DOHH2 (cell line): ENCODE results near the gene IL1RN.

Experiments
- H3F3A ChIP-seq: fragments of 200-600 bp; sonication (generic), shearing (Covaris generic); 2 replicates; pipeline ENCODE4 v1.6.0; 2016; ENCODE audit warnings: antibody characterized with exemption, mild to moderate bottlenecking; ENCODE audit not compliant: control insufficient read depth, insufficient read depth
- H3K27ac ChIP-seq: fragments of 200-600 bp; sonication (generic); 2 replicates; pipeline ENCODE4 v1.5.1; 2014; ENCODE audit warnings: low read depth, mild to moderate bottlenecking, low read length, moderate library complexity
- H3K27me3 ChIP-seq: fragments of 200-600 bp; sonication (generic); 2 replicates; pipeline ENCODE4 v1.6.1; 2014; ENCODE audit warnings: mild to moderate bottlenecking, low read length, mixed read lengths; ENCODE audit not compliant: control insufficient read depth
- H3K36me3 ChIP-seq: fragments of 200-600 bp; sonication (generic); 2 replicates; pipeline ENCODE4 v1.6.1; 2014; ENCODE audit warnings: mild to moderate bottlenecking, low read length, moderate library complexity, mixed read lengths; ENCODE audit not compliant: control insufficient read depth
- H3K4me1 ChIP-seq: fragments of 200-600 bp; sonication (generic); 2 replicates; pipeline ENCODE4 v1.6.1; 2014; ENCODE audit warnings: mild to moderate bottlenecking, low read length, mixed read lengths; ENCODE audit not compliant: control insufficient read depth
- H3K4me2 ChIP-seq: fragments of 200-600 bp; sonication (generic); 2 replicates; pipeline ENCODE4 v1.6.0; 2014; ENCODE audit warnings: mild to moderate bottlenecking, low read length, moderate library complexity
- H3K4me3 ChIP-seq: fragments of 200-600 bp; sonication (generic); 2 replicates; pipeline ENCODE4 v1.5.1; 2014; ENCODE audit warnings: mild to moderate bottlenecking, low read length, mixed read lengths
- H3K79me2 ChIP-seq: fragments of 200-600 bp; sonication (generic); 2 replicates; pipeline ENCODE4 v1.6.1; 2014; ENCODE audit warnings: mild to moderate bottlenecking, low read length, mixed read lengths; ENCODE audit not compliant: control insufficient read depth
- H3K9me2 ChIP-seq: fragments of 200-600 bp; sonication (generic); replicated peaks from 2 replicates; pipeline ENCODE4 v1.6.1; 2014; ENCODE audit warnings: mild to moderate bottlenecking, low read length, mixed read lengths; ENCODE audit not compliant: control insufficient read depth
- H3K9me3 ChIP-seq: fragments of 200-600 bp; sonication (generic); 2 replicates; pipeline ENCODE4 v1.6.1; 2014; ENCODE audit warnings: antibody characterized with exemption, low read length, mixed read lengths; ENCODE audit not compliant: control insufficient read depth, insufficient read depth
- H4K20me1 ChIP-seq: fragments of 200-600 bp; sonication (generic); 2 replicates; pipeline ENCODE4 v1.6.0; 2014; ENCODE audit warnings: low read depth, mild to moderate bottlenecking, antibody characterized with exemption, low read length, moderate library complexity; ENCODE audit not compliant: control insufficient read depth, insufficient read depth
- EZH2phosphoT487 ChIP-seq: fragments of 200-600 bp; sonication (generic); IDR thresholded peaks from 2 replicates; pipeline ENCODE4 v1.6.1; 2017; ENCODE audit warnings: borderline replicate concordance, mild to moderate bottlenecking, antibody characterized with exemption, low read length, moderate library complexity, mixed read lengths
- TF ChIP-seq, protein P1 (sequence below): fragments of 200-600 bp; sonication (generic); IDR thresholded peaks from one replicate; pipeline ENCODE4 v1.5.1; 2014; ENCODE audit warnings: antibody characterized with exemption, mild to moderate bottlenecking, low read depth, low read length; ENCODE audit not compliant: poor library complexity, severe bottlenecking

IL1RN gene

GRCh38 chr2:113178891-113179290, 51.5 kb downstream of the IL1RN start:
- H3K79me2 ChIP-seq = peaks cover 99% of the 10 kb centered on the region
- peaks cover 42% of the 10 kb centered on the region for H4K20me1 ChIP-seq
- H3K4me3 ChIP-seq = no peak overlapping the region
- H3K27me3 ChIP-seq = no peaks in the 10 kb centered on the region
- H3K4me1 ChIP-seq = peaks cover 21% of the 10 kb centered on the region
- peaks cover 11% of the 10 kb centered on the region for H3F3A ChIP-seq
- H3K27ac ChIP-seq = no peak overlapping the region
- H3K4me2 ChIP-seq = no peak overlapping the region
- TF ChIP-seq, protein P1, sequence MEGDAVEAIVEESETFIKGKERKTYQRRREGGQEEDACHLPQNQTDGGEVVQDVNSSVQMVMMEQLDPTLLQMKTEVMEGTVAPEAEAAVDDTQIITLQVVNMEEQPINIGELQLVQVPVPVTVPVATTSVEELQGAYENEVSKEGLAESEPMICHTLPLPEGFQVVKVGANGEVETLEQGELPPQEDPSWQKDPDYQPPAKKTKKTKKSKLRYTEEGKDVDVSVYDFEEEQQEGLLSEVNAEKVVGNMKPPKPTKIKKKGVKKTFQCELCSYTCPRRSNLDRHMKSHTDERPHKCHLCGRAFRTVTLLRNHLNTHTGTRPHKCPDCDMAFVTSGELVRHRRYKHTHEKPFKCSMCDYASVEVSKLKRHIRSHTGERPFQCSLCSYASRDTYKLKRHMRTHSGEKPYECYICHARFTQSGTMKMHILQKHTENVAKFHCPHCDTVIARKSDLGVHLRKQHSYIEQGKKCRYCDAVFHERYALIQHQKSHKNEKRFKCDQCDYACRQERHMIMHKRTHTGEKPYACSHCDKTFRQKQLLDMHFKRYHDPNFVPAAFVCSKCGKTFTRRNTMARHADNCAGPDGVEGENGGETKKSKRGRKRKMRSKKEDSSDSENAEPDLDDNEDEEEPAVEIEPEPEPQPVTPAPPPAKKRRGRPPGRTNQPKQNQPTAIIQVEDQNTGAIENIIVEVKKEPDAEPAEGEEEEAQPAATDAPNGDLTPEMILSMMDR = no peak
- TF ChIP-seq EZH2phosphoT487 = no peak
- H3K36me3 ChIP-seq = peaks cover 93% of the 10 kb centered on the region
- no peaks in the 10 kb centered on the region for H3K9me3 ChIP-seq
- no peaks in the 10 kb centered on the region for H3K9me2 ChIP-seq

DNA sequence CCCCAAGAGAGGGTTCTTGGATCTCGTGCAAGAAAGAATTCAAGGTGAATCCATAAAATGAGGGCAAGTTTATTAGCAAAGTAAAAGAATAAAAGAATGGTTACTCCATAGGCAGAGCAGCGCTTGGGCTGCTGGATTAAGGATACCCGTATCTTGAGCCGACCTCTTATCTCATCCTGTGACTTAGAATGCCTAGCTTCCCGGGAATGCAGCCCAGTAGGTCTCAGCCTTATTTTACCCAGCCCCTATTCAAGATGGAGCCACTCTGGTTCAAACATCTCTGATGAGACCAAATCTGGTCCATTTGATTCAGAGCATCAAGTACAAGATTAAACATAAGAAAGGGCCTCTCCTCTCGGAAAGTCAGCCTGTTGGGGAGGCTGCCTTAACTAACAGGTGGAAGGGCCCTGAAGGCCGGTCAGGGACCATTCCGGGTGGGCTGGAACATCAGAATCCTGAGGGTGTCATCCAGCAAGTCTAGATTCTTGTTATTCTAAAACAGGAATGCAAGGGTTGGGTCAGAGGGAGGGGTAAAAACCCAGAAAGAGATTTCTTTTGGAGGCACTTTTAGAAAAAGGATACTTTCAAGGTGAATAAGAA, 52.1 kb downstream of the IL1RN start:
- Histone ChIP-seq H4K20me1 (peaks cover 43% of the 10 kb centered on the region), H3K27ac (no peak overlapping the region), H3K4me2 (no peak overlapping the region), H3K27me3 (no peaks in the 10 kb centered on the region), H3K4me1 (peaks cover 21% of the 10 kb centered on the region), H3F3A (peaks cover 10% of the 10 kb centered on the region), H3K36me3 (peaks cover 92% of the 10 kb centered on the region), H3K9me3 (no peaks in the 10 kb centered on the region), H3K4me3 (no peak overlapping the region), H3K9me2 (no peaks in the 10 kb centered on the region), H3K79me2 (peaks cover 98% of the 10 kb centered on the region)
- TF ChIP-seq, protein P1 = no peak
- TF ChIP-seq EZH2phosphoT487 = no peak

GRCh38 chr2:113180131-113180946, 52.9 kb downstream of the IL1RN start:
- H3K27ac ChIP-seq = no peak overlapping the region
- no peaks in the 10 kb centered on the region for H3K9me3 ChIP-seq
- peaks cover 21% of the 10 kb centered on the region for H3K4me1 ChIP-seq
- H3K4me2 ChIP-seq = no peak overlapping the region
- H3K36me3 ChIP-seq = peaks cover 94% of the 10 kb centered on the region
- peaks cover 43% of the 10 kb centered on the region for H4K20me1 ChIP-seq
- no peaks in the 10 kb centered on the region for H3K27me3 ChIP-seq
- H3K4me3 ChIP-seq = no peak overlapping the region
- H3F3A ChIP-seq = peaks cover 5% of the 10 kb centered on the region; the same call in 1 of the 2 replicates
- H3K9me2 ChIP-seq = no peaks in the 10 kb centered on the region
- no peak for TF ChIP-seq EZH2phosphoT487
- H3K79me2 ChIP-seq = peaks cover 98% of the 10 kb centered on the region
